ENCODE data around the gene MYL9. TPM values are rescaled to one million over a fixed set of nuclear protein-coding genes. Genes with fewer than 3 reads are reported as not detected.

MYL9 gene
- total RNA-seq, 5 donors from 2014 or later (not counting 1 experiment from before 2014, with no cell fraction given): 1.3 to 2.8 (median 1.7) TPM; not detected in 1

GRCh38 chr20:36543184-36544133, 2.1 kb downstream of the MYL9 start:
- no peak overlapping the region for H3K27ac ChIP-seq (ENCODE audit: low read length)
- H3K9me3 ChIP-seq: no peaks in the 10 kb centered on the region
- WGBS (ENCODE audit: insufficient coverage): 92% methylated on average over 13 of the region's 14 CpGs
- POLR2A ChIA-PET: no interaction called here
- DNase-seq (no peak), ATAC-seq (replicated peaks in 1 of 4) (no peak)
- no peaks in the 10 kb centered on the region for H3K9me3 Mint-ChIP-seq
- no peak overlapping the region for H3K4me3 ChIP-seq (ENCODE audit: control insufficient read depth in 1 of 2, extremely low read depth in 1 of 2, low read length in 1 of 2)
- H3K27ac Mint-ChIP-seq: no peak overlapping the region
- no peaks in the 10 kb centered on the region for H3K36me3 Mint-ChIP-seq
- peaks cover 0 to 8% of the 10 kb centered on the region in 2 experiments for H3K4me1 ChIP-seq (ENCODE audit: control insufficient read depth in 1 of 2, extremely low read depth in 1 of 2, insufficient read depth in 2 of 2, low read length in 2 of 2)
- CTCF ChIA-PET: interaction anchor here in 1 of 2 donors (0.6 kb wide), 1 partner anchor 601 kb away, joined by 3 read pairs; no protein-coding TSS in a partner anchor
- H3K27me3 Mint-ChIP-seq: peaks cover 0 to 6% of the 10 kb centered on the region in 2 donors
- peaks cover 0 to 3% (median 2%) of the 10 kb centered on the region in 3 donors for H3K4me1 Mint-ChIP-seq
- no peak overlapping the region for H3K4me3 Mint-ChIP-seq
- H3K36me3 ChIP-seq (ENCODE audit: control insufficient read depth in 2 of 2, extremely low read depth in 1 of 2, insufficient read depth in 1 of 2, low read length in 1 of 2): no peaks in the 10 kb centered on the region
- H3K27me3 ChIP-seq (replicated peaks in 1 of 2; ENCODE audit: control insufficient read depth in 2 of 2, extremely low read depth in 1 of 2, insufficient read depth in 2 of 2, low read length in 1 of 2): peaks cover 0 to 17% of the 10 kb centered on the region in 2 experiments

GRCh38 chr20:36544134-36545018, 3.1 kb downstream of the MYL9 start:
- Mint-ChIP-seq H3K4me3 (no peak overlapping the region), H3K27ac (no peak overlapping the region), H3K9me3 (no peaks in the 10 kb centered on the region), H3K36me3 (no peaks in the 10 kb centered on the region), H3K4me1 (peaks cover 0 to 3% (median 2%) of the 10 kb centered on the region in 3 donors), H3K27me3 (peaks cover 0 to 5% of the 10 kb centered on the region in 2 donors)
- no peak overlapping the region for H3K27ac ChIP-seq (ENCODE audit: low read length)
- no peak overlapping the region for H3K4me3 ChIP-seq (ENCODE audit: control insufficient read depth in 1 of 2, extremely low read depth in 1 of 2, low read length in 1 of 2)
- no peaks in the 10 kb centered on the region for H3K9me3 ChIP-seq
- no peak for DNase-seq
- no peaks in the 10 kb centered on the region for H3K36me3 ChIP-seq (ENCODE audit: control insufficient read depth in 2 of 2, extremely low read depth in 1 of 2, insufficient read depth in 1 of 2, low read length in 1 of 2)
- ATAC-seq (replicated peaks in 1 of 4): no peak
- POLR2A ChIA-PET: no interaction called here
- H3K27me3 ChIP-seq (replicated peaks in 1 of 2; ENCODE audit: control insufficient read depth in 2 of 2, extremely low read depth in 1 of 2, insufficient read depth in 2 of 2, low read length in 1 of 2): peaks cover 0 to 17% of the 10 kb centered on the region in 2 experiments
- WGBS (ENCODE audit: insufficient coverage): 96% methylated on average over 9 of the region's 15 CpGs
- CTCF ChIA-PET: no interaction called here
- H3K4me1 ChIP-seq (ENCODE audit: control insufficient read depth in 1 of 2, extremely low read depth in 1 of 2, insufficient read depth in 2 of 2, low read length in 2 of 2): peaks cover 0 to 8% of the 10 kb centered on the region in 2 experiments

- ATAC-seq (replicated peaks in 1 of 4) (no peak), DNase-seq (no peak)
- Histone ChIP-seq H3K36me3 (ENCODE audit: control insufficient read depth in 2 of 2, extremely low read depth in 1 of 2, insufficient read depth in 1 of 2, low read length in 1 of 2) (no peaks in the 10 kb centered on the region), H3K9me3 (no peaks in the 10 kb centered on the region), H3K27ac (ENCODE audit: low read length) (no peak overlapping the region), H3K27me3 (replicated peaks in 1 of 2; ENCODE audit: control insufficient read depth in 2 of 2, extremely low read depth in 1 of 2, insufficient read depth in 2 of 2, low read length in 1 of 2) (peaks cover 0 to 10% of the 10 kb centered on the region in 2 experiments), H3K4me1 (ENCODE audit: control insufficient read depth in 1 of 2, extremely low read depth in 1 of 2, insufficient read depth in 2 of 2, low read length in 2 of 2) (peaks cover 0 to 5% of the 10 kb centered on the region in 2 experiments), H3K4me3 (ENCODE audit: control insufficient read depth in 1 of 2, extremely low read depth in 1 of 2, low read length in 1 of 2) (no peak overlapping the region)
- ChIA-PET POLR2A (no interaction called here), CTCF (no interaction called here)
- Mint-ChIP-seq H3K4me1 (no peaks in the 10 kb centered on the region), H3K4me3 (no peak overlapping the region), H3K27me3 (no peaks in the 10 kb centered on the region), H3K9me3 (no peaks in the 10 kb centered on the region), H3K27ac (peak overlapping the region in 1 of 2 donors; percentile 11), H3K36me3 (no peaks in the 10 kb centered on the region)
- WGBS (ENCODE audit: insufficient coverage): 85% methylated on average over 12 of the region's 14 CpGs
Measured at GRCh38 chr20:36546111-36546736, 4.9 kb downstream of the MYL9 start.

- Histone ChIP-seq H3K4me3 (ENCODE audit: control insufficient read depth in 1 of 2, extremely low read depth in 1 of 2, low read length in 1 of 2) (no peak overlapping the region), H3K27me3 (replicated peaks in 1 of 2; ENCODE audit: control insufficient read depth in 2 of 2, extremely low read depth in 1 of 2, insufficient read depth in 2 of 2, low read length in 1 of 2) (peaks cover 0 to 2% of the 10 kb centered on the region in 2 experiments), H3K4me1 (ENCODE audit: control insufficient read depth in 1 of 2, extremely low read depth in 1 of 2, insufficient read depth in 2 of 2, low read length in 2 of 2) (no peaks in the 10 kb centered on the region), H3K9me3 (no peaks in the 10 kb centered on the region), H3K36me3 (ENCODE audit: control insufficient read depth in 2 of 2, extremely low read depth in 1 of 2, insufficient read depth in 1 of 2, low read length in 1 of 2) (no peaks in the 10 kb centered on the region), H3K27ac (ENCODE audit: low read length) (no peak overlapping the region)
- no peaks in the 10 kb centered on the region for H3K9me3 Mint-ChIP-seq
- no peak overlapping the region for H3K4me3 Mint-ChIP-seq
- ChIA-PET CTCF (no interaction called here), POLR2A (no interaction called here)
- ATAC-seq (replicated peaks in 1 of 4) (no peak), DNase-seq (no peak)
- H3K4me1 Mint-ChIP-seq: no peaks in the 10 kb centered on the region
- H3K36me3 Mint-ChIP-seq: no peaks in the 10 kb centered on the region
- no peaks in the 10 kb centered on the region for H3K27me3 Mint-ChIP-seq
- WGBS (ENCODE audit: insufficient coverage): 84% methylated on average over 4 of the region's 12 CpGs
- H3K27ac Mint-ChIP-seq: peak overlapping the region in 1 of 2 donors; percentile 11
Measured at GRCh38 chr20:36547186-36548005, 6.1 kb downstream of the MYL9 start.

GRCh38 chr20:36548006-36548315, 6.6 kb downstream of the MYL9 start:
- H3K4me3 Mint-ChIP-seq: no peak overlapping the region
- H3K4me3 ChIP-seq (ENCODE audit: control insufficient read depth in 1 of 2, extremely low read depth in 1 of 2, low read length in 1 of 2): no peak overlapping the region
- no peaks in the 10 kb centered on the region for H3K27me3 Mint-ChIP-seq
- DNase-seq (no peak), ATAC-seq (replicated peaks in 1 of 4) (no peak)
- CTCF ChIA-PET: no interaction called here
- WGBS (ENCODE audit: insufficient coverage): 94% methylated on average over 11 of the region's 12 CpGs
- H3K27ac Mint-ChIP-seq: no peak overlapping the region
- no peaks in the 10 kb centered on the region for H3K4me1 Mint-ChIP-seq
- no peaks in the 10 kb centered on the region for H3K36me3 ChIP-seq (ENCODE audit: control insufficient read depth in 2 of 2, extremely low read depth in 1 of 2, insufficient read depth in 1 of 2, low read length in 1 of 2)
- H3K27ac ChIP-seq (ENCODE audit: low read length): no peak overlapping the region
- H3K4me1 ChIP-seq (ENCODE audit: control insufficient read depth in 1 of 2, extremely low read depth in 1 of 2, insufficient read depth in 2 of 2, low read length in 2 of 2): no peaks in the 10 kb centered on the region
- POLR2A ChIA-PET: no interaction called here
- H3K9me3 ChIP-seq: no peaks in the 10 kb centered on the region
- H3K36me3 Mint-ChIP-seq: no peaks in the 10 kb centered on the region
- H3K27me3 ChIP-seq (replicated peaks in 1 of 2; ENCODE audit: control insufficient read depth in 2 of 2, extremely low read depth in 1 of 2, insufficient read depth in 2 of 2, low read length in 1 of 2): peaks cover 0 to 2% of the 10 kb centered on the region in 2 experiments
- no peaks in the 10 kb centered on the region for H3K9me3 Mint-ChIP-seq

Measured in T-cell (primary cell).